GM10266 (cell line): ENCODE data around the gene SUSD2.

Source experiments
- DNase-seq: peaks from one replicate; pipeline ENCODE4 v3.0.0; 2012; ENCODE audit errors: extremely low spot score
- TF ChIP-seq, protein P1 (sequence below): IDR thresholded peaks from 2 replicates; pipeline ENCODE4 v1.5.1; 2012; ENCODE audit warnings: mild to moderate bottlenecking, low read depth; ENCODE audit not compliant: control insufficient read depth, insufficient read depth; ENCODE audit errors: missing control alignments

Gene SUSD2

DNA sequence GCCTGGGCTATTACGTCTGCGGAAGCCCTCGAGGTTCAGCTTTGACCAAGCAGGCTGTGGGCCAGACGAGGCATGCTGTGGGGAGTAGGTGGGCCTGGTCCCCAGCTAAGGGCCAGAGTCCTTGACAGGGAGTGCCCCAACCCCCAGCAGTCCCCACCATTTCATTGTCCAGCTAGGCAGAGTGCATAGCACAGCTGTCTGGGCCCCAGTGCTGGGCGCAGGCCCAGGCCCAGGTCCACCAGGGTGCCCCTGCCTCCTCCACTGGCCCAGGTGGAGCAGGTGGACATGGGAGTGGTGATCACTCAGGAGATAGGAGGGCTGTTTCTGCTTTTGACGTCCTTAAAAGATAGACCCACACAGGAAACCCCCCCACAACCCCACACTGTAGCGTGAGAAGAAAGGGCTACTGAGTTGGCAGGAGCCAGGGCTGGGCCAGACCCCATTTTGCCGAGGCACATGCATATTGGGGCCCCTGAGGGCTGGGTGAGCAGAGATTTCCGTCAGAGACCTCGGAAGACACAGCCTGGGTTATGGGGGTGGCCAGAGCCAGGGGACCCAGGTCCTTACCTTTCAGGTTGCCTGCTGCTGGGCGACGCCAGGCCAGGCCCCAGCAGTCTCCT lies 11.7 kb upstream of the SUSD2 start:
- DNase-seq, result no peak
- TF ChIP-seq, protein P1, sequence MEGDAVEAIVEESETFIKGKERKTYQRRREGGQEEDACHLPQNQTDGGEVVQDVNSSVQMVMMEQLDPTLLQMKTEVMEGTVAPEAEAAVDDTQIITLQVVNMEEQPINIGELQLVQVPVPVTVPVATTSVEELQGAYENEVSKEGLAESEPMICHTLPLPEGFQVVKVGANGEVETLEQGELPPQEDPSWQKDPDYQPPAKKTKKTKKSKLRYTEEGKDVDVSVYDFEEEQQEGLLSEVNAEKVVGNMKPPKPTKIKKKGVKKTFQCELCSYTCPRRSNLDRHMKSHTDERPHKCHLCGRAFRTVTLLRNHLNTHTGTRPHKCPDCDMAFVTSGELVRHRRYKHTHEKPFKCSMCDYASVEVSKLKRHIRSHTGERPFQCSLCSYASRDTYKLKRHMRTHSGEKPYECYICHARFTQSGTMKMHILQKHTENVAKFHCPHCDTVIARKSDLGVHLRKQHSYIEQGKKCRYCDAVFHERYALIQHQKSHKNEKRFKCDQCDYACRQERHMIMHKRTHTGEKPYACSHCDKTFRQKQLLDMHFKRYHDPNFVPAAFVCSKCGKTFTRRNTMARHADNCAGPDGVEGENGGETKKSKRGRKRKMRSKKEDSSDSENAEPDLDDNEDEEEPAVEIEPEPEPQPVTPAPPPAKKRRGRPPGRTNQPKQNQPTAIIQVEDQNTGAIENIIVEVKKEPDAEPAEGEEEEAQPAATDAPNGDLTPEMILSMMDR, result no peak

DNA sequence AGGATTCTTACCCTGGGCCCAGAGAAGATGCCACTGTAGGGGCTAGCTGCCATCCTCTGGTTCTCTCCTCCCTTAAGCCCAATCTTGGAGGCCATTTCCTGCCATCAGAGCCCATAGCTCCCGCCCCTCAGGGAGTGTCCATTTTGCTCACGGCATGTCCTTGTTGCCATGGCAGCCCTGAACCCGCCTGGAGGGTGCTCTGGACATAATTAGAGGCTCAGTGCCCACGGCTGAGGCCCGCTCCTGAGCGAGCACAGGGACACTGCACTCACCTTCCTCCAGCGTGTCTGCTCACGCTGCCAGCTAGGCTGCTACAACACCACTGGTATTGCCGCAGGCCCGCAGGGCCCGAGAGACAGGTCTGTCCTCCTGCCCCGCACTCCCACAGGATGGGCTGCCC lies 11.1 kb upstream of the SUSD2 start:
- TF ChIP-seq, protein P1, result no peak
- no peak for DNase-seq

GRCh38 chr22:24170632-24171031 lies 10.7 kb upstream of the SUSD2 start:
- TF ChIP-seq, protein P1, result no peak
- no peak for DNase-seq

GRCh38 chr22:24171822-24172221 lies 9.5 kb upstream of the SUSD2 start:
- DNase-seq, result no peak
- TF ChIP-seq, protein P1, result no peak

DNA sequence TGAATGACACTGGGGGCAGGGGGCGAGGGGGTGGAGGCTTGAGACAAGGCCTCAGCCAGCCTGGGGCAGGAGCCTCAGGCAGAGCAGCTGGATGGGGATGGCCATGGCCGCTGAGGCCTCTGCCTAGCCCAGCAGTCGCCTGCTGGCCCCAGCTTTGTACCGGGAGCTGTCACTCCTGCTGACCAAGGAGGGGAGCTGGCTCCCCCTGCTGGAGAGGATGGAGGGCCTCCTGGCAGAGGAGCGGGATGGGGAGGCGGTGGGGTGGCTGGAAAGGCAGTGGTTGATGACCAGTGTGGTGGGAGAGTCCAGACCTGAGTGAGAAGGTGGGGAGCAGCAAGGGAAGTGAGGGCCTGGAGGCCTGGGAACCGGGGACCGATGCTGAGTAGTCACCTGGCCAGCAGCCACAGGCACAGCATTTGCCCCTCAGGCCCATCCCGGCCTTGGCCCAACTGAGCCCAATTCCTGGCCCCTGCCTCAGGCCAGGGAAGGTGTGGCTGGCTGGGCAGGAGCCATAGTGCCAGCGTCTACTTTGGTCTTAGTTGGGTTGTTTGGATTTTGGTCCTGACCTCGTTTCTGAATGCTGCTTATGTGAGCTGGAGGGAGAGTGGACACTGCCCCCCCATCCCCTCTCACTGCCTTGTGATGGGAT lies 6.0 kb upstream of the SUSD2 start:
- TF ChIP-seq, protein P1, result peak; percentile 84
- DNase-seq, result peak; percentile 86

DNA sequence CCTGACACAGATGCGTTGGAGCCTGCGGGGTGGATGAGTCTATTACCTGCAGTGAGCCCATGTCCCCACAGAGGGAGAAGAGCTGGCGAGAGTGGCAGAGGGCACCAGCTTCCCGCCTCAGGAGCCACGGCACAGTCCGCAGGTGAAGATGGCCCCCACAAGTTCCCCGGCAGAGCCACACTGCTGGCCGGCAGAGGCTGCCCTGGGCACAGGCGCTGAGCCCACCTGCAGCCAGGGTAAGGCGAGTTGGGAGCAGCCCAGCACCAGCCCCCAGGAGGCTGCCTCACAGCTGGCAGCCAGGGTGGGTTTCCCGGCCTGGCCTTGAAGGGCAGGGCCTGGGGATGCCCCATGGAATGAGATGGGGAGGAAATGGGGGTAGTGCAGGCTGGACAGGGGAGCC lies 5.2 kb upstream of the SUSD2 start:
- DNase-seq, result no peak
- TF ChIP-seq, protein P1, result no peak

DNA sequence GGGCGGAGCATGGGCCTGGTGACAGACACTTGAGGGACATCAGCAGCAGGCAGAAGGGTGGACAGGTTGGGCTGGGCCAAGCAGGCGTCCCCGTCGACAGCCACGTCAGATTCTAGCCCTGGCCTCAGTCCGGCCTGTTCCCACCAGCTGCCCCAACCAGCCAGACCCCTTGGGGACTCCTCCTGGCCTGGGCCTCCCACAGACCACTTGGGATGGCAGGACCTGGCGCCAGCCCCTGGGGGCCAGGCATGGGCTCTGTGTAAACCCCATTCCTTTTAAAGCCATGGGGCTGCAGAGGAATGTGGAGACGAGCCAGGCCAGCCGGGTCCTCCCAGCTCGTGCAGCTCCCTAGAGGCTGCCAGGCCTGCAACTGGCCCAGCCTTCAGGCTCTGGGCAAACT lies 4.7 kb upstream of the SUSD2 start:
- DNase-seq, result no peak
- TF ChIP-seq, protein P1, result no peak
